Kidney tubule cell (primary cell): Measurements from ENCODE around the gene SLC25A47.
"Not testable (repeated sequence)": the region's sequence is repeated elsewhere in the genome, so short reads cannot be mapped to it uniquely, and the experiment has no call there.

ENCODE experiments used
- DNase-seq: peaks from one replicate; pipeline ENCODE4 v3.0.0-alpha.2; 2018; ENCODE audit warnings: low spot score

The SLC25A47 gene

GRCh38 chr14:100306101-100306997, 16.8 kb upstream of the SLC25A47 start, which contains the start of gene SLC25A29:
Gene SLC25A29, minus strand, starts transcription at chr14:100306444. Its CDS starts 212 bp downstream, at chr14:100306232.
- peak; percentile 93 for DNase-seq

- DNase-seq: peak; percentile 39
These were observed 16.0 kb upstream of the SLC25A47 start for GRCh38 chr14:100306998-100307765.

GRCh38 chr14:100307766-100308426, 15.2 kb upstream of the SLC25A47 start:
- DNase-seq: no peak

GRCh38 chr14:100308427-100308792, 14.7 kb upstream of the SLC25A47 start:
- DNase-seq: not testable (repeated sequence)

- DNase-seq: no peak
These were observed 14.0 kb upstream of the SLC25A47 start for GRCh38 chr14:100309028-100309737.

- DNase-seq: not testable (repeated sequence)
These were observed 10.8 kb upstream of the SLC25A47 start for GRCh38 chr14:100312110-100312876.

GRCh38 chr14:100312877-100313400, 10.2 kb upstream of the SLC25A47 start:
- DNase-seq: no peak

- no peak for DNase-seq
These were observed 9.5 kb upstream of the SLC25A47 start for GRCh38 chr14:100313464-100314230.

GRCh38 chr14:100314724-100315123, 8.4 kb upstream of the SLC25A47 start:
- no peak for DNase-seq

GRCh38 chr14:100317389-100317788, 5.8 kb upstream of the SLC25A47 start:
- no peak for DNase-seq

GRCh38 chr14:100317912-100318808, 5.0 kb upstream of the SLC25A47 start:
- peak; percentile 56 for DNase-seq

GRCh38 chr14:100320157-100320856, 2.8 kb upstream of the SLC25A47 start:
- DNase-seq: no peak

- DNase-seq: no peak
These were observed 1.5 kb upstream of the SLC25A47 start for GRCh38 chr14:100321473-100322137.

- DNase-seq: no peak
These were observed 791 bp upstream of the SLC25A47 start for GRCh38 chr14:100322138-100322957.

- no peak for DNase-seq
These were observed 786 bp downstream of the SLC25A47 start for GRCh38 chr14:100323942-100324307.

- DNase-seq: no peak
These were observed 2.1 kb downstream of the SLC25A47 start for GRCh38 chr14:100325231-100325632.

GRCh38 chr14:100325958-100326357, 2.8 kb downstream of the SLC25A47 start:
- no peak for DNase-seq
